ENCODE data around the gene TNC.

TNC gene

DNA sequence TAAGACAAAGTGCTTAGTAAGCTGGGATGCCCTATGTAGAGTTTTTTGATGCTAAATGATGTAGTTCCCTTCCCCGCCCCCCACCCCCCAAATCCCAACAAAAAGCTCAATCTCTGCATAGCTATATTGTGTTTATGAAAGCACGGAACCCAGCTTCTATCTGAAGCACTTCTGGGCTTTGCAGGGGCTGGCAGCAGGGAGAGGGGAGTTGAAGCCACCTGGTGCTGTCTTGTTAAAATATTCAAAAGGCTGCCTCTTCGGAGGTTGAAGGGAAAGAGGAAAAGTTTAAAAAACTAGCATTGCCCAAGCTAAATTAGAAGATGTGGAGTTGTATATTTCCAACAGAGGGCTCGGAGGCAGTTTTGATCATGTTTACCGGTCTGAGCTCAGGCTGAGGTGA is 5.0 kb upstream of the TNC start:
- Histone ChIP-seq H3F3A (ENCODE audit: insufficient read depth, low read length) (no peaks in the 10 kb centered on the region), H3K27ac (ENCODE audit: low read length) (no peak overlapping the region), H3K79me2 (ENCODE audit: low read length) (no peaks in the 10 kb centered on the region), H3K9ac (ENCODE audit: low read length) (no peak overlapping the region), H3K9me2 (replicated peaks; ENCODE audit: insufficient read depth, low read length) (no peaks in the 10 kb centered on the region), H3K4me1 (ENCODE audit: low read length) (peaks cover 10% of the 10 kb centered on the region; the same call in 1 of the 2 replicates), H3K9me3 (replicated peaks; ENCODE audit: insufficient read depth, low read length) (no peaks in the 10 kb centered on the region), H3K4me3 (ENCODE audit: low read length) (no peak overlapping the region), H2AFZ (ENCODE audit: low read length) (no peak overlapping the region), H3K27me3 (replicated peaks; ENCODE audit: insufficient read depth, low read length) (no peaks in the 10 kb centered on the region), H3K36me3 (replicated peaks; ENCODE audit: insufficient read depth, low read length) (no peaks in the 10 kb centered on the region), H4K20me1 (ENCODE audit: insufficient read depth, low read length) (no peaks in the 10 kb centered on the region), H3K4me2 (ENCODE audit: low read depth, low read length) (no peak overlapping the region)
- no peak for DNase-seq
- TF ChIP-seq, protein P1, sequence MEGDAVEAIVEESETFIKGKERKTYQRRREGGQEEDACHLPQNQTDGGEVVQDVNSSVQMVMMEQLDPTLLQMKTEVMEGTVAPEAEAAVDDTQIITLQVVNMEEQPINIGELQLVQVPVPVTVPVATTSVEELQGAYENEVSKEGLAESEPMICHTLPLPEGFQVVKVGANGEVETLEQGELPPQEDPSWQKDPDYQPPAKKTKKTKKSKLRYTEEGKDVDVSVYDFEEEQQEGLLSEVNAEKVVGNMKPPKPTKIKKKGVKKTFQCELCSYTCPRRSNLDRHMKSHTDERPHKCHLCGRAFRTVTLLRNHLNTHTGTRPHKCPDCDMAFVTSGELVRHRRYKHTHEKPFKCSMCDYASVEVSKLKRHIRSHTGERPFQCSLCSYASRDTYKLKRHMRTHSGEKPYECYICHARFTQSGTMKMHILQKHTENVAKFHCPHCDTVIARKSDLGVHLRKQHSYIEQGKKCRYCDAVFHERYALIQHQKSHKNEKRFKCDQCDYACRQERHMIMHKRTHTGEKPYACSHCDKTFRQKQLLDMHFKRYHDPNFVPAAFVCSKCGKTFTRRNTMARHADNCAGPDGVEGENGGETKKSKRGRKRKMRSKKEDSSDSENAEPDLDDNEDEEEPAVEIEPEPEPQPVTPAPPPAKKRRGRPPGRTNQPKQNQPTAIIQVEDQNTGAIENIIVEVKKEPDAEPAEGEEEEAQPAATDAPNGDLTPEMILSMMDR (IDR thresholded peaks at IDR 0.05; ENCODE audit: low read length) = no peak
- TF ChIP-seq EZH2 (optimal IDR thresholded peaks at IDR 0.05; ENCODE audit: low read depth, low read length) (no peak), EZH2phosphoT487 (IDR thresholded peaks at IDR 0.05; ENCODE audit: low read length) (no peak)

DNA sequence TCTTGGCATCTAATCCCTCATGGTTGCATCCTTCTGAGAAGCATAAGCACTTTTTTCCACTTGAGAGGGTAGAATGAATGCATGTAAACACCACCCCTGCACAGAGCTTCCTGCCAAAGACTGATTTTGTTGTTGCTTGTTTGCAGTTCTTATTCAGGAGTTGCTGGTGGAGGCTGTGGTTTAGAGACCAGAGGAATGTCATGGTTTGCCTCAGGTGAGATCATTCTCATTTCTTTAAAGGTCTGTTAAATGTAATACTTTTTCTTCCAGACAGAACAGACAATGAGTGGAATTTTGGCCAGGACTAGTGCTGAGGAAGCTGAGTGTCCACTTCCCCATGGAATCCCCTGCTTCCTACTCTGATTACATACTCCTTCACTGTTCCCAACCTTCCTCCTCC is 3.2 kb upstream of the TNC start:
- Histone ChIP-seq H3K9me2 (replicated peaks; ENCODE audit: insufficient read depth, low read length) (no peaks in the 10 kb centered on the region), H3K9me3 (replicated peaks; ENCODE audit: insufficient read depth, low read length) (no peaks in the 10 kb centered on the region), H3K4me2 (ENCODE audit: low read depth, low read length) (no peak overlapping the region), H3K4me3 (ENCODE audit: low read length) (no peak overlapping the region), H3K79me2 (ENCODE audit: low read length) (no peaks in the 10 kb centered on the region), H3K27ac (ENCODE audit: low read length) (no peak overlapping the region), H3K27me3 (replicated peaks; ENCODE audit: insufficient read depth, low read length) (no peaks in the 10 kb centered on the region), H3K36me3 (replicated peaks; ENCODE audit: insufficient read depth, low read length) (no peaks in the 10 kb centered on the region), H2AFZ (ENCODE audit: low read length) (no peak overlapping the region), H4K20me1 (ENCODE audit: insufficient read depth, low read length) (no peaks in the 10 kb centered on the region), H3F3A (ENCODE audit: insufficient read depth, low read length) (no peaks in the 10 kb centered on the region), H3K9ac (ENCODE audit: low read length) (no peak overlapping the region), H3K4me1 (ENCODE audit: low read length) (peaks cover 10% of the 10 kb centered on the region; the same call in 1 of the 2 replicates)
- peak; percentile 60 for DNase-seq
- TF ChIP-seq, protein P1 (IDR thresholded peaks at IDR 0.05; ENCODE audit: low read length) = no peak
- no peak for TF ChIP-seq EZH2 (optimal IDR thresholded peaks at IDR 0.05; ENCODE audit: low read depth, low read length)
- no peak for TF ChIP-seq EZH2phosphoT487 (IDR thresholded peaks at IDR 0.05; ENCODE audit: low read length)

DNA sequence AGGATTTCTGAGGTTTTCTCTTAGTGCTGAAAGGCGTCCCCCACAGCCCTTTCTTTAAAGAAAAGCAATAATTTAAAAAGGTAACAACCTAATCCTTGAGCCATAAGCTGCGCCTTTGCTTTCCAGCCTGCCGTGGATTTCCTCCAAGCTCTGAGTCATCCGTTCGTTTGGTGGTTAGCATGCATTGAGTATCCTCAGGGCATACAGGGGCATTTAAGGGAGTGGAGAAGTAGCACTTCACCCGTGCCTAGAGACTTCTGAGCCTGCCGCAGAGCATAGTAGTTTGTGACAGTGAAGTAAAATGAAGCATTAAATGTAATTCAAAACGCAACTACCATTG is 892 bp upstream of the TNC start:
- no peaks in the 10 kb centered on the region for H3K79me2 ChIP-seq (ENCODE audit: low read length)
- H3K4me1 ChIP-seq (ENCODE audit: low read length) = peaks cover 10% of the 10 kb centered on the region; the same call in 1 of the 2 replicates
- H3K9me3 ChIP-seq (replicated peaks; ENCODE audit: insufficient read depth, low read length) = no peaks in the 10 kb centered on the region
- H2AFZ ChIP-seq (ENCODE audit: low read length) = no peak overlapping the region
- H3K27me3 ChIP-seq (replicated peaks; ENCODE audit: insufficient read depth, low read length) = no peaks in the 10 kb centered on the region
- TF ChIP-seq, protein P1 (IDR thresholded peaks at IDR 0.05; ENCODE audit: low read length) = no peak
- TF ChIP-seq EZH2phosphoT487 (IDR thresholded peaks at IDR 0.05; ENCODE audit: low read length) (no peak), EZH2 (optimal IDR thresholded peaks at IDR 0.05; ENCODE audit: low read depth, low read length) (no peak)
- no peak overlapping the region for H3K4me2 ChIP-seq (ENCODE audit: low read depth, low read length)
- H3K4me3 ChIP-seq (ENCODE audit: low read length) = no peak overlapping the region
- H4K20me1 ChIP-seq (ENCODE audit: insufficient read depth, low read length) = no peaks in the 10 kb centered on the region
- no peak overlapping the region for H3K27ac ChIP-seq (ENCODE audit: low read length)
- no peaks in the 10 kb centered on the region for H3K36me3 ChIP-seq (replicated peaks; ENCODE audit: insufficient read depth, low read length)
- H3K9ac ChIP-seq (ENCODE audit: low read length) = no peak overlapping the region
- no peaks in the 10 kb centered on the region for H3F3A ChIP-seq (ENCODE audit: insufficient read depth, low read length)
- DNase-seq = no peak
- H3K9me2 ChIP-seq (replicated peaks; ENCODE audit: insufficient read depth, low read length) = no peaks in the 10 kb centered on the region
